GM12873 (cell line): ENCODE data around the gene PAAF1.

Experiments used
- CTCF ChIP-seq: IDR thresholded peaks from 2 replicates; pipeline ENCODE4 v1.5.1; 2012; ENCODE audit warnings: low read depth, mild to moderate bottlenecking, moderate library complexity, low read length, control low read depth; ENCODE audit not compliant: insufficient read depth; ENCODE audit errors: missing control alignments

PAAF1 gene

GRCh38 chr11:73957654-73958361 lies 81.0 kb downstream of the PAAF1 start:
- TF ChIP-seq CTCF: no peak

GRCh38 chr11:73958521-73959141 lies 81.8 kb downstream of the PAAF1 start:
- TF ChIP-seq CTCF: no peak

- no peak for TF ChIP-seq CTCF
Measured at GRCh38 chr11:73961321-73961720, 84.5 kb downstream of the PAAF1 start.

GRCh38 chr11:73962101-73962705 lies 85.4 kb downstream of the PAAF1 start:
- TF ChIP-seq CTCF: no peak

DNA sequence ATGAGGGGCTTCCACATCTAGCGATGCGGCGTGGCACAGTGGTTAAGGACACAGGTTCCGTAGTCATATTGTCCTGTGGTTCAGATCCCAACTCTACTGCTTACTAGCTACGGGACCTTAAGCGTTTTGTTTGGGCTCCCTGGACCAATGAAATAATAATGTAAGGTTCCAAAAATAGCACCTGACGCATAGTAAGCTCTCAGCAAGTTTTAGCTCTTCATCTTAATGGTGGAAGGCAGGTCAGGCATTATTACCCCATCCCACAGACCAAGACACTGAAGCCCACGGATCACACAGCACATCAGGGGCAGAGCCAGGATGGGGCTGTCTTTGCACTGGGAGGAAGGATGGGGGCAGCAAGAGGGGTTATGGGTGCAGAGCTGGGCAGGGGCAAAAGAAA lies 87.1 kb downstream of the PAAF1 start:
- no peak for TF ChIP-seq CTCF

GRCh38 chr11:73965076-73965763 lies 88.4 kb downstream of the PAAF1 start:
- TF ChIP-seq CTCF: no peak

GRCh38 chr11:73965764-73966121 lies 88.9 kb downstream of the PAAF1 start:
- TF ChIP-seq CTCF: no peak
